HEK293 (cell line): ENCODE measurements around the gene TIMM50.

Experiments used
- TRIM28 ChIP-seq: IDR thresholded peaks from 2 replicates; pipeline ENCODE4 v1.6.1; 2011; ENCODE audit warnings: low read length, control low read depth, borderline replicate concordance
- YY1 ChIP-seq: fragments of 450-650 bp; formaldehyde crosslinking; IDR thresholded peaks from 2 replicates; pipeline ENCODE4 v1.5.1; 2018; ENCODE audit warnings: missing biosample characterization, missing genetic modification characterization
- TF ChIP-seq, protein P1 (sequence below): fragments of 450-650 bp; formaldehyde crosslinking; IDR thresholded peaks from 2 replicates; pipeline ENCODE4 v1.5.1; 2016; ENCODE audit warnings: missing biosample characterization, missing genetic modification characterization

DNA sequence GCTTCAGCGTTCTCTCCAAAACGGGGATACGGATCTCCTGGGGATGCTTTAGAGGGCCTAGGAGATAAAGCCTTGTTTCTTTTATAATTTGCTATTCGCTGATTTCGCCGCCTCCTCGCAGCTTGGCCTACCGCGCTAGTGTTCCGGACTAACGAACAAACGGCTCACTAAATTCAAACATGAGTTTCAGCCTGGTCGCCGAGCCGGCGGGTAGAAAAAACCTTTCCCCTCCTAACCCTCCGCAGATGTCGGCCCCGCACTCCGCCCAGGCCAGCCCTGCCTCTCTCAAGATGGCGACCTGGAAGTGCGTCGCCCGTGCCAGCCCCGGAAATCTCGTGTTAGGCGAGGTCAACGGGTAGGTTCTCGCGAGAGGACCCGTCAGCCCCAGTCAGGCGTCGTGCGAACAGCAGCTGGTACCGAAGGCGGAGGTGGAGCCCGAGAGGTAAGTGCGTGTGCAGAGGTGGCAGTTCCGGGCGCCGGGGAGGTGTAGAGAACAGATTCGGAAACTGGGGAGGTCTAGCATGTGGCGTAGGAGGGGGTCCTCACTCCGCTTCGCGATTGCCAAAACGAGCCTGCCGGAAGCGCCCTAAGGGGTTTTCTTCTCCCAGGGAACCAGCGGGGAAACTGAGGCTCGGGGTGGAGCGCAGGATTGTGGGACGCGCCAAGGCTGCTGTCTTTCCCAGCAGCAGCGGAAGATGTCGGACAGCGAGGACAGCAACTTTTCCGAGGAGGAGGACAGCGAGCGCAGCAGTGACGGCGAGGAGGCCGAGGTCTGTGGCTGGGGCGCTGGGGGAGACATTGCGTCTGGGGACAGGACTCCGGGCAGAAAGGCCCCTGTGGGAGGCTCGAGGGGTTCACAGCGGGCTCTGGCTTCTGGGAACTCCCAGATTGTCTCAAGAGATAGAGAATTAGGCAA, 35.2 kb upstream of the TIMM50 start, which contains the start of gene SUPT5H:
- TF ChIP-seq, protein P1, sequence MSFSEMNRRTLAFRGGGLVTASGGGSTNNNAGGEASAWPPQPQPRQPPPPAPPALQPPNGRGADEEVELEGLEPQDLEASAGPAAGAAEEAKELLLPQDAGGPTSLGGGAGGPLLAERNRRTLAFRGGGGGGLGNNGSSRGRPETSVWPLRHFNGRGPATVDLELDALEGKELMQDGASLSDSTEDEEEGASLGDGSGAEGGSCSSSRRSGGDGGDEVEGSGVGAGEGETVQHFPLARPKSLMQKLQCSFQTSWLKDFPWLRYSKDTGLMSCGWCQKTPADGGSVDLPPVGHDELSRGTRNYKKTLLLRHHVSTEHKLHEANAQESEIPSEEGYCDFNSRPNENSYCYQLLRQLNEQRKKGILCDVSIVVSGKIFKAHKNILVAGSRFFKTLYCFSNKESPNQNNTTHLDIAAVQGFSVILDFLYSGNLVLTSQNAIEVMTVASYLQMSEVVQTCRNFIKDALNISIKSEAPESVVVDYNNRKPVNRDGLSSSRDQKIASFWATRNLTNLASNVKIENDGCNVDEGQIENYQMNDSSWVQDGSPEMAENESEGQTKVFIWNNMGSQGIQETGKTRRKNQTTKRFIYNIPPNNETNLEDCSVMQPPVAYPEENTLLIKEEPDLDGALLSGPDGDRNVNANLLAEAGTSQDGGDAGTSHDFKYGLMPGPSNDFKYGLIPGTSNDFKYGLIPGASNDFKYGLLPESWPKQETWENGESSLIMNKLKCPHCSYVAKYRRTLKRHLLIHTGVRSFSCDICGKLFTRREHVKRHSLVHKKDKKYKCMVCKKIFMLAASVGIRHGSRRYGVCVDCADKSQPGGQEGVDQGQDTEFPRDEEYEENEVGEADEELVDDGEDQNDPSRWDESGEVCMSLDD, result peak; percentile 53; the same call in 1 of the 2 replicates
- TF ChIP-seq TRIM28 (0 out of 2 replicates have a peak, but pooled peaks have one; percentile 37), YY1 (peak; percentile 99; the same call in 1 of the 2 replicates)
